Epithelial cell of umbilical artery (primary cell): Measurements from ENCODE around the gene DOCK11. TPM values are rescaled to one million over a fixed set of nuclear protein-coding genes. Genes with fewer than 3 reads are reported as not detected.

Experiments used
- total RNA-seq: library from RNA; depleted of rRNA; stranded (reverse); fragments of >200 nt; gene quantifications from 2 replicates; pipeline ENCODE4 v1.2.3, GENCODE V29; 2014

Gene DOCK11
- total RNA-seq, result 0.32 and 0.76 TPM in 2 replicates

DNA sequence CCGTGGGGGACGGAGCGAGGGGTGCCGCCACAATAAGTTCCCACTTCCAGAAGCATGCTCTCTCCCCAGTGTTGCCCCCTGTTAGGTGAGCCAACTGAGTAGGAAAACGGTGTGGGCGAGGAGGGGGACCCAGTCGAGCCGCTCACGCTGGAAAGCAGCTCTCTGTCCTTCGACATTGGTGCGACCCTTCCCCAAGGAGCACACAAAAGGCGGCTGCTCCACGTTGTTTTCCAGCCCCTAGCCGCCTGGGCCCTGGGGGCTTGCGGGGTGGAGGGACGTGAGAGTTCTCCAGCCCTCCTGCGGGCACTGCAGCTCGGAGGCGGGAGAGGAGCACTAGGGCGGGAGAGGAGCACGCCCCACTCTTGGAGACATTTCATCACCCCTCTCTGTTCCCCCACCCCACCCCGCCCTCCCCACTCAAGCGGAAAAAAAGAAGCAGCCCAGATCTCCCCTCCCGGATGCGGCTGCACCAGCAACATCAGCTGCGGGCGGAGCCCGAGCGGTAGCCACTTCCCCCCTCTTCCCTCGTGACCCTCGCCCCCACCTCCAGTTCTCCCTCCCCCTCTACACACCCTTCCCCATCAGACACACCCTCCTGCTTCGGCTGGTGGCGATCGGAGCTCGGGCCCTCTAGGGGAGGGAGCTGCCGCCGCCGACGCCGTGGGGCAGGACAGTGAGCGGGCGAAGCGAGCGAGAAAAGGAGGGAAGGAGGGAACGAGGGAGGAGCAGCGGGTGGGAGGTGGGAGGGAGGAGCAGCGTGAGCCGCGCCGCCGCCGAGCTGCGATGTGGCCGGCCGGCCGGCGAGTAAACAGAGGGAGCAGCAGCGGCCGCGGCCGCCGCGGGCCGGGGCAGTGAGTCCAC is at the start of gene DOCK11:
Gene DOCK11 (plus strand): TSS at position 755 of the 861 bp plus-strand sequence. CDS start 157 bp downstream, outside the sequence.

GRCh38 chrX:118726887-118727685 is 231.5 kb downstream of the DOCK11 start, which contains the start of gene IL13RA1:
IL13RA1 (plus strand) TSS chrX:118727606; CDS start chrX:118727639, 33 bp downstream.

Other genes with a start within 250 kb of the DOCK11 start
- 9.4 and 10.2 TPM in 2 replicates for gene WDR44, start 149.7 kb upstream of the DOCK11 start, total RNA-seq
- gene IL13RA1, start 231.8 kb downstream of the DOCK11 start, total RNA-seq, result 49.5 and 52.6 TPM in 2 replicates